ENCODE measurements around the gene TMEM101.
"Not testable (repeated sequence)": the region's sequence is repeated elsewhere in the genome, so short reads cannot be mapped to it uniquely, and the experiment has no call there.

Gene TMEM101

DNA sequence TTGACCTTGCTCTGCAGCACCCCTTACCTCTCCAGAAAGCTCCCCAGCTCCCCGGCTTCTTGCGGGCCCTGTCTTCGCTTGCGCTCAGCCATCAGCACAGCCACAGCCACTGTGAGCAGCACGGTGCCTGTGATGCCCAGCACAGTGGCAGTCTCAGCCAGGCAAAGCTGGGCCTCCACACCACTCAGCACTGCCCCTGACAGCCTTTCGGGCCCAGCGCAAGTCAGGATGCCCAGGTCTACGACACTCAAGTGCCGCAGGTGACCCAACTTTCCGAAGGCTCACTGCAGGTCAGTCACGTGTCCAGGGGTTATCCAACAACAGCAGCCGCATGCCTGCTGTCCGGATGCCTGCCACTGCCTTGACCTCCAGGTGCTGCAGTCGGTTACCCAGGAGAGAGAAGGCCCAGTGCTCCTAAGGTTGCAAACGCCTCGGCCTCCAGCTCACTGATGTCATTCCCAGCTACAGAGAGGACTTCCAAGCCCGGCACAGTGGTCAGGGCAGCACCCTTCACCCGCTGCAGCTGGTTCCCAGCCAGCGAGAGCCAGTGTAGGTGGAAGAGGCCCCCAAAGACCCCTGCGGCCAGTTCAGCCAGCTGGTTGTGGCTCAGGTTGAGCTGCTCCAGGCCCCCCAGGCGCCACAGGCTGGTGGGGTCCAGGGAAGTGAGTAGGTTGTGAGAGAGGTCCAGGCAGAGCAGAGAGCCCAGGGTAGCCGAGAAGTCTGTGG lies 8.9 kb upstream of the TMEM101 start:
- no peak for DNase-seq

DNA sequence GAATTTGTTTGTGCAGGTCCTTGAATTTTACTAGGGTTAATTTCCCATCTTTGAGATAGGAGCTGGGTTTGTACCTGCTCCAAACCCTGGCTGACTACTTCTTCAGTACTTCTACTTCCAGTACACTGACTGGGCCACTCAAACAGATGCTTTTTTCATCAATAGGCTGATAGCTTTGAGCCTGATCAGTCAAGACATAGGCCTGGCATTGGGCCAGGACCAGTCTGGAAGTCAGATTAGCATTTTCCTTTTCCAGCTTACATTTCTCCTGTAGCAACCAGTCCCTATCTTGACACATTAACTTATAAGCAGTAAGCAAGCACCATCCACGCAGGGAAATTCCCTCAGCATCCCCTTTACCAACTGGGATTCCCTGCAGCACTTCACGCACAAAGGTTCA lies 7.5 kb upstream of the TMEM101 start:
- DNase-seq = no peak

DNA sequence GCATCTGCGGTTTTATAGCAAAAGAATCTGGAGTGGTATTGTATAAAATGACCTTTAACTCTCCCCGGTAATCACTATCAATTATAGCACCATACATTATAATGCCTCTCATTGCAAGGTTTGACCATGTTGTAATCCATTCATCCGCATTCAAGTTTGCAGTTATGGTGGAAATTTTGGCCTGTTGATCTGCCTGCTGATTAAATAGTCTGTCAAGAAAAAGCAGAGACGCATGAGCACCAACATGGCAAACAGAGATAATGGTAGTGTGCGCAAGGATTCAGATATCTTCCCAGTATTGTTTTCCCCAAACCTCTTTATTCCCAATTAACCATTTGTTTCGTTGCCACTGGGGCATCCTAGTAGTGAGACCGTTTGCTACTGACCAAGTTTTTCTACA lies 6.5 kb upstream of the TMEM101 start:
- not testable (repeated sequence) for DNase-seq

DNA sequence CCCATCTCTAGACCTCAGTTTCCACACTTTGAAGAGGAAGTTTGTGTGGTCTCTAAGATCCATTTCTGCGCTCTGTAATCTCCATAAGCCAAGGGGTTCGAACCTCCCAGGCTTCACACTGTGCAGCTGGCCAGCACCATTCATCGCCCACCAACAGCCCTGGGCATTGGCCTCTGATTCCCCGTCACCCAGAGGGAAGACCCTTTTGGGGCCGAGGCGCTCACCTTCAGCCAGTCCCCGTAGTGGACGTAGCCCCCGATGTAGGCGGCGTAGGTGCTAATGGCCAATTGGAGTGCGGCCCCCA lies 678 bp downstream of the TMEM101 start:
- no peak for DNase-seq

DNA sequence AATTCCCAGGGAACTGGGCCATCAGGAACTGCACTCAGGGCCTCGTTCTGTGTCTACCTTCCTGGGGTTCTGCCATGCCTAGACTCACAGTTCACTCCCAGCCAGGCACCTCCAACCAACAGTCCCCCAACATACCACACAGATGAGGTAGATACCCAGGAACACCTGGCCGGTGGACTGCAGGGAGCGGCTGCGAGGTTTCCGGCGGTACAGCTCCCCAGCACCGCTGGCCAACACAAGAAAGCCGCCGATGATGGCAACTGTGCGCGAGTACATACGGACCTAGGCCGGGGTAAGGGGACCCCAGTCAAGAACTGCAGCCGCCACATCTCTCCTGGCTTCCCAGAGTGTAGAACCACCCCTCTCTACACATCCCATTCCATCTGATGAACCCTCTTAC lies 1.9 kb downstream of the TMEM101 start:
- DNase-seq = no peak

DNA sequence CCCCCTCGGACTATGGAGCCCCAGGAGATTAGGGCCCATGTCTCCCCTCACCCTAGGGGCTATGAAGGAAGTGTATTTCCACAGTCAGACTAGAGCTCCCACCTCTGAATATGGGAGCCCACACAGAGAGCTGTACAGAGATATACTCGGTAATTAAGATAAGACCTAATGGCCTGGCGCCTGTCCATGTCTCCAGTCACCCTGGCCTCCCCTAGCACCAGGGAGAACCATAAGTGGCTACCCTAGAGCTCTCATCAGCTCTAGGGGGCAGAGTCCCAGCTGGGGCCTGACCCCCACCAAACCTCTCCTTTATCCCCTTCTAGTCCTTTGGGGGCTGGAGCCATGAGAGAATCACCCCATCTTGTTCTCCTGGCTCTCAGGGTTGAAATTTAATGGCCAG lies 2.4 kb downstream of the TMEM101 start:
- no peak for DNase-seq

DNA sequence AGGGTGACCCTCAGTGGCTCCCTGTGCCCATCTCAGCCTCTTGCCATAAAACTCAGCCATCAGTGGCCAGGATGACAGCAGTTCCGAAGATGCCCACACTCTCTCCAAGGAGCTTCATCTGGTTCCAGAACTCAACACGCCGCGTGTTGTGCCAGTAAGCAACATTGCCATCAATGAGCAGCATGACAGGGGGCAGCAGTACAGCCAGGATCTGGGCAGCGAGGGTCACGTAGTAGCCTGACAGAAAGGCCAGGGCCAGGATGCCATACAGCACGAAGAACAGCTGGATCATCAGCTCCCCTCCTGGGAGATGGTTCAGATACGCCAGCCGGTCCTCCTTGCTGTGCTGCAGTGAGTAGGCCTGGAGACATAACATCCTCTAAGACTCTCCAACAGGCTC lies 2.9 kb downstream of the TMEM101 start:
- no peak for DNase-seq

DNA sequence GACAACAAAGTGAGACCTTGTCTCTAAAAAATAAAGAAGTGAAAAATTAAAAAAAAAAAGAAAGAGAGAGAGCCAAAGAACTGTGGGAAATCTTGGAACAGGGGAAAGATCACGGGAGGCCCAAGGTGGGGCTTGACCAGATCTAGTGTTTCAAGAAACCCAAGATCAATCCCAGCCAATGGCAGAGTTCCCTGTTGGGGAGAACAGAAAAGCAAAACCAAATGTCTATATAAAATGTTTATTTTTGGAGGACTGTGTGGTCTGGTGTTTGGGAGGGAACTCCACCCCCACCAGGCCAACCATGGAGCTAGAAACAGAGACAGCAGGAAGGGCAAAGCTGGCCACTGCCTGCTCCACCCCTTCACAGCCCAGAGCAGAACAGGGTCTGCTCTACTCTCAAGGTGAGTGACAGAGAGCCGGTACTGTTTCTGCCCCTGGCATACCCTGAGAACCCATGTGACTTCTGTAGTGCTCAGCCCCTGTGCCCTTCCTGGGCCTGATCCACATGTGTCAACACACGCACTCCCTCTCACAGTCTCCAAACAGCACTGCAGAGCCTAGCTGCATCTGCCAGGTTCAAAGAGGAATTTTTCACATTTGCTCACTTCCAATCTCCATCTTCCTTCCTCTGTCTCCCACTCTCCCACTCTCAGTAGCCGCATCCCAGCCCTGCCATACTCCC lies 3.7 kb downstream of the TMEM101 start:
- DNase-seq = no peak

DNA sequence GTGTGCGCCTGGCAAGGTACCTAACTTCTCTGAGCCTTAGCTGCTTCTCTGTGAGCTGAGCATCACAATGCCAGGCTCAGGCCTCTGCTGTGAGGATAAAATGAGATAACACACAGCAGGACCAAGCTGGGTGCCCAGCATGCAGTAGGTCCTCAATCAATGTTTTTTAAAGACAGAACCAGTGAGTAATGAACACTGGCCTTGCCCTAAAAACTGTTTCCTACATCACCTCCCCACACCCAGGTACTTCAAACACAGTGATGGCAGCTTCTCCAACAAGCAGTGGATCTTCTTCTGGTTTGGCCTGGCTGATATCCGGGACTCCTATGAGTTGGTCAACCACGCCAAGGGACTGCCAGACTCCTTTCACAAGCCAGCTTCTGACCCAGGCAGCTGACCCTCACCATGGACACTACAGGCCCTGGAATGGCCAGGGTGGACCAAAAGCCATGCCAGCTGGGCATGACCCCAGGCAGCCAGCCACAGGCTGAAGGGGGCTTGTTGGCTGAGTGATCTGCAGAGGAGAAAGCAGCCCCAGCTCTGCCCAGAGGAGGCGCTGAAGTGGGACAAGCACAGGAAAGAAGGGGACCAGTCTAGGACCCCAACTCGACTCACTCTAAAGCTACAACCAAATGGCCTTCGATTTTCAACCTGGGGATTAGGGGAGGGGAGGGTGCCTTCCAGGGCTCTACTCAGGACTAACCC lies 6.4 kb downstream of the TMEM101 start:
- DNase-seq = no peak

DNA sequence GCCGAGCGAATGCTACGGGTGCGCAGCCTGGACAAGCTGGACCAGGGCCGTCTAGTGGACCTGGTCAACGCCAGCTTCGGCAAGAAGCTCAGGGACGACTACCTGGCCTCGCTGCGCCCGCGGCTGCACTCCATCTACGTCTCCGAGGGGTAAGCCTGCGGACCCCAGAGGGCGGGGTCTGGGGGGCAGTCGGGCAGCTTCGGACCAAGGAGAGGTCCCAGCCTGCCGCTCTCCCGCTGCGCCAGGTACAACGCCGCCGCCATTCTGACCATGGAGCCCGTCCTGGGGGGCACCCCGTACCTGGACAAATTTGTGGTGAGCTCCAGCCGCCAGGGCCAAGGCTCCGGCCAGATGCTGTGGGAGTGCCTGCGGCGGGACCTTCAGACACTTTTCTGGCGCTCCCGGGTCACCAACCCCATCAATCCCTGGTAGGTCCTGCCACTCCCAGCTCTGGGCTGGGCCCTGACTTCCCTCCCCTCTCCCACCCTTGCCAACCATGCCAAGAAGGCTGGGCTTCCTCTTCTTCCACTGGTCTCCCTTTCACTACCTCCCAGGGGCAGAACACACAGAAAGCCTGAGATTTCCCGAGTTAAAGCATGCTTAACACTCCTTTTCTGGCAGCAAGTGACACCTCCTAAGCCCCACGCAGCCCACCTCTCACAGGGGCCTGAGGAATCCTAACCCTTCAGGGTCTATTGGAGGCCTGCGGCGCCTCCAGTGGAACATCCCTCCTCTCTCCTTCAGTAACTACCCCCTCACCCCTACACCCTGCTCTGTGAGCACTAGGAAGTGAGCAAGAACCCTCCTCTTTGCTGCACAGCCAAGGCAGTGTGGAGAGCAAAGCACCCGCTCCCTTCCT lies 7.2 kb downstream of the TMEM101 start:
- no peak for DNase-seq

DNA sequence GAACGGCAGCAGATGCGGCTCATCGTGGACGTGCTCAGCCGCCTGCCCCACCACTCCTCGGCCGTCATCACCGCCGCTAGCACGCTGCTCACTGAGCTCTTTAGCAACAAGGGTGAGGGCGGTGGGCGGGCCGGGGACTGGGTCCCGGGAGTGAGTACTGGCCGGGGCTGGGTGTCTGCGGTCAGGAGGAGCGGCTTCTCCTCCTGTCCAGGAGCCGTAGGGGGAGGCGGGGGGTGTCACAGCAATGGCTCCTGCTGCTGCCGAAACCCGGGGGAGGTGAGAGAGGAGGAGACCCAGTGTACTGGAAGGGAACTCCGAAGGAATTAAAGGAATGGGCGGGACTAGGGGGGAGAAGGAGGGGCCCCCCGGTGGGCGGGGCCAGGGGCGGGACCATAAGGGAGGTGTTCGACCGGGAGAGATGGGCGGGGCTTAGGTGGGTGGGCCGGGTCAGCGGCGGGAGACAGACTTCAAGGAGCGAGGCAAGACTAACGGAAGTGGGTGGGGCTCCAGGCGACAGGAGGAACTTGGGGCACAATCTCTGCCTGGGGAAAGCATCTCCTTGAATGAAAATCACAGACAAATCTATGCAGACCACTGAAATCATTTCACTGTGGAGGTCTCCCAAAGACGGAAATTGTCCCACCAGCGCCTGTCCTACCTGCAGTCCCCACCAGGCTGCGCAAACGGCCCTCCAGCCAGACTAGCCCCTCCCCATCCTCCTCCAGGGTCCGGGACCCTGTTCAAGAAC lies 8.0 kb downstream of the TMEM101 start:
- peak; percentile 48 for DNase-seq

DNA sequence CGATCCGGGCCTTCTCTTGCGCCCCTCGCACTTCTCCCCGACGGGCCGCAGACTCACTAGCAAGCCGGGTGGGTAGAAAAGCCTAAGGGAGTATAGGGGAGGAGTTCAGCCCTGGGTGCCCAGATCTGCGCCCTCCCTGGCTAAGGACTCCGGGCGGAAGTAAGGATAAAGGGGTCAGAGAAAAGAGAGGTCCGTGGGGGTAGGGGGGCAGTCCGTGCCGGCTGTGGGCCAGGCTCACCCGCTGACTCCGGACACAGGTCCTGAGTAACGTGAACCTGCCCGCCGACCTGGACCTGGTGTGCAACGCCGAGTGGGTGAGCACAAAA lies 8.5 kb downstream of the TMEM101 start:
- DNase-seq = no peak

DNA sequence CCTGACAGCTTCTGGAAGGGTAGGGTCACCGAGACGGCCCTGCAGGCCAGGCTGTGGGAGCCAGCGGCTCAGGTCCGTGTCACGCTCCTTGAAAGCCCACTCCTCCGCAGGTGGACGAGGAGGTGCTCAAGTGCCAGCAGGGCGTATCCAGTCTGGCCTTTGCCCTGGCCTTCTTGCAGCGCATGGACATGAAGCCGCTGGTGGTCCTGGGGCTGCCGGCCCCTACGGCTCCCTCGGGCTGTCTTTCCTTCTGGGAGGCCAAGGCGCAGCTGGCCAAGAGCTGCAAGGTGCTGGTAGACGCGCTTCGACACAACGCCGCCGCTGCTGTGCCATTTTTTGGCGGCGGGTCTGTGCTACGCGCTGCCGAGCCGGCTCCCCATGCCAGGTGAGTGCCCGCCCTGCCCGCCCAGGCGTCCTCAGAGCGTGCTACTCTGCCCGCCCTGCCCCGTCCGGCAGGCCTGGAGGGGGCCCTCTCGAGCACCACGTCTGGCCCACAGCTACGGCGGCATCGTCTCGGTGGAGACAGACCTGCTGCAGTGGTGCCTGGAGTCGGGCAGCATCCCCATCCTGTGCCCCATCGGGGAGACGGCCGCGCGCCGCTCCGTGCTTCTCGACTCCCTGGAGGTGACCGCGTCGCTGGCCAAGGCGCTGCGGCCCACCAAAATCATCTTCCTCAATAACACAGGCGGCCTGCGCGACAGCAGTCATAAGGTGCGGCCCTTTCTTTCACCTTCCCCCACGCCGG lies 9.1 kb downstream of the TMEM101 start:
- DNase-seq = no peak

DNA sequence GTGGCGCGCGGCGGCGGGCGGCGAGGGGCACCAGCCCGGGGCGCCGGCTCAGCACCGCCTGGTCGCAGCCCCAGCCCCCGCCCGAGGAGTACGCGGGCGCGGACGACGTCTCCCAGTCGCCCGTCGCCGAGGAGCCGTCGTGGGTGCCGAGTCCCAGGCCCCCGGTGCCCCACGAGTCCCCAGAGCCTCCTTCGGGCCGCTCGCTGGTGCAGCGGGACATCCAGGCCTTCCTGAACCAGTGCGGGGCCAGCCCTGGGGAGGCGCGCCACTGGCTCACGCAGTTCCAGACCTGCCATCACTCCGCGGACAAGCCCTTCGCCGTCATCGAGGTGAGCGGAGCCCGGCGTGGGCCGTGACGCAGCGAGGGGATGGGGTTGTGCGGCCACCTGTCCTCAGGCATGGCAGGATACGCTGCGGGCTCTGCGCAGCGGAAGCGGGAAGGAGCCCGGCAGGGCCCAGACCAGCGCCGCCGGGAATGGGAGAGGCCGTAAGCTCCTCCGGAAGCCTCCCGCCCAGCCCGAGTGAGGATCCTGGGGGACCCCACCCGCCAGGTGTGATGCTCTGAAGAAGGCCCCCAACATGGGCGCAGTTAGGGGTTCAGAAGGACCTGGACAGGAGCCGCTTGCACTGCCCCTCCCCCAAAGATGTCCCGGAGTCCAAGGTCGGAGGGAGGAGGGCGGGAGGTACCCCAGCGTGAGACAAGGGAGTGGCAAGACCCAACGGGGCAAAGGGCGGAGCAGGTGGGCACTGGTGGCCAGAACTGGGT lies 9.8 kb downstream of the TMEM101 start:
- no peak for DNase-seq

DNA sequence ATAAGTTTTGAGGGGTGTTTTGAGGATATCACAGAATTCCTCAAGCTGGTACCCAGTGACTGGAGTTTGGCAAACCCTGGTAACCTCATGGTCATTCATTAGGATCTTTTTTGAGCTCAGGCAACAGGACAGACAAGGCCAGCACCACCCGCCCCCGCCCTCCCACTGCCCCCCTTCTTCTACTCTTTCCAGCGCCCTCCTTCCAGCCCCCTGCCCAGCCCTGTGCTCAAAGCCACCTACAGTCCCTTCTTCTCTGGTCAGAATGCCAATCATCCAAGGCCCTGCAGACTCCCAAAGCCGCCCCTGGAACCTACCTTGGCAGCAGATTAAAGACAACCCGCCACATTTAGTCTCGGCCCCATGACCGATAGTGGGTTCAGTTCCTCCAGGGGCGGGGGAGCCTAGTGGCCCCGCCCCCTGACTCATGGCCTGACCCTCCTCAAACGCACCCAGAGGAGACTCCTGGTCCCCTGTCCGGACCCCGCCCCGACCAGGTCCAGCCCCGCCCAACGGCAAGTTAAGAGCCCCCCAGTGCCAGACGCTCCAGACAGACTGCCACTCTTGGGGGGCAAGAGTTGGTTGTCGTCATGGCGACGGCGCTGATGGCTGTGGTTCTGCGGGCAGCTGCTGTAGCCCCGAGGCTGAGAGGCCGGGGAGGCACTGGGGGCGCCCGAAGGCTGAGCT lies 10.5 kb downstream of the TMEM101 start, which contains the start of gene NAGS:
Gene NAGS, plus strand, starts transcription at position 546 of the 684 bp plus-strand sequence. Its CDS starts 42 bp downstream, at position 588.
- DNase-seq = no peak

DNA sequence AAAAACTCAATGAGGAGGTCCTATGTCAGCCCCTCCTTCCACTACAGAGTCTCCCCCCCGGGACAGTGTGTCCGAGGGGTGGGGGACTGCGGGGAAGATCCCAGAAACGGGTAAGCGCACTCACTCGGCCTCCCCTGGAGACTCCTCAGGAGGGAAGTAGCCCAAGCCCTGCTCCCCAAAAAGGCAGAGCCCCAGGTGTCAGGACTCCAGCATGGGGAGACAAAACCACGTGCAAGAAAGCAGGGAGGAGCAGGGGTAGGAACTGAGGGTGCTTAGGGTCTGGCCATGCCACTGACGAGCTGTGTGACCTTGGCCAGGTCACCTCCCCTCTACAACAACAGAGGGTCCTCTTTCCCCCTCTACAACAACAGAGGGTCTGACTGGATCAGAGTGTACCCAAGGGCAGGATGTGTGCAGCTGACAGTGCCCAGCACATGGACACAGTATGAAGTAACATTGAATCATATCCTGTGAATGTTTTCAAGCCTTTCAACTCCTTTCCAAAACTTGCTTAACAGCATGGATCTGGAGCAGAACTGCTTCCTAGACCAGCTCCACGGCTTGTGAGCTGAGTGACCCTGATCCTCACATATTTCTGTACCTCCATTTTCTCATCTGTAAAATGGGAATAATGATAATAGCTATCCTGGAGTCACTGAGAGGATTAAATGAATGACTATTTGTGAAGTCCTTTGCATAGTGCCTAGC lies 12.5 kb downstream of the TMEM101 start:
- no peak for DNase-seq

DNA sequence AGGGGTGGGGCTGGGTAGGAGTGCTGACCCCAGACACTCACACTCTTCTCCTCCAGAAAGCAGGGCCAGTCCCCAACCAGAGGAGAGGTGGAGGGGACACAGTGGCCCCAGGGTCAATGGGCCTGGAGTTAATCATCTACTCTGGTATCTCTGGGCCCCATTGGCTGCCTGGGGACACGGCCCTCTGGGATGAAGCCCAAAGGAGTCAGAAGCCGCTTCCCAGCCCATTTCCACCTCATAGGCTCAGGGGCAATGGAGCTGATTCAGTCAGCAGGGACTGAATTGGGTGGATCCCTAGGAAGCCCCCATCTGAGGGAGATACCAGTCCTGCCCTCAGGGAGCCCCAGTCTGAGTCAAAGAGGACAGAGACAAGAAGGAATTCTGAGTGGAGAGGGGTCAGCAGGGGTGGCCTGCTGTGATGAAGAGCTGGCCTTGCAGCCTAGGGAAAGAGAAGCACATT lies 13.3 kb downstream of the TMEM101 start:
- DNase-seq = no peak

DNA sequence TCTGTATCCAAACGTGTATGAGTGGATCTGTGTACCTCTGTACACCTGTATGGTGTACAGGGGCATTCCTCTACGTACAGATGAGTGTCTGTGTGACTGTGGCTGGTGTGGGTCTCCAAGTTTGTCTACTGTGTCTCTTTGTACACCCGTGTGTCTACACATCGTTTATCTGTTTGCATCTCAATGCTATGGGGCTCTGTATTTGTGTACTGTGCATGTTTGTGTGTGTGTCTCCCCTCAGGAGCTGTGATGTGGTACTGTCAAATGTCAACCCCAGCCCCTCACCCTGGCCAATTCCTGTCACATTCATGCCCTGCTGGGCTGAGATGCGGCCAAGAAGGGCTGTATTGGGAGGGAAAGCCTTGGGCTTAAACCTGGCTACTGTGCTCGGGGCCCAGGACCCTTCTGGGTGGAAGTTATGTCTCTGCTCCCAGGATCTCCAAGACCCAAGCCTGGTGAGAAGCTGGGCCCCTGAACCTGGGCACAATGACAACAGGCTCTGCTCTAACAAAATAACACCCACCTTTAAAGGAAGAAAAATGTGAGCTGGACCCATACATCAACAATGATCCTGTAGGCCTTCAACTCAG lies 13.8 kb downstream of the TMEM101 start:
- no peak for DNase-seq

DNA sequence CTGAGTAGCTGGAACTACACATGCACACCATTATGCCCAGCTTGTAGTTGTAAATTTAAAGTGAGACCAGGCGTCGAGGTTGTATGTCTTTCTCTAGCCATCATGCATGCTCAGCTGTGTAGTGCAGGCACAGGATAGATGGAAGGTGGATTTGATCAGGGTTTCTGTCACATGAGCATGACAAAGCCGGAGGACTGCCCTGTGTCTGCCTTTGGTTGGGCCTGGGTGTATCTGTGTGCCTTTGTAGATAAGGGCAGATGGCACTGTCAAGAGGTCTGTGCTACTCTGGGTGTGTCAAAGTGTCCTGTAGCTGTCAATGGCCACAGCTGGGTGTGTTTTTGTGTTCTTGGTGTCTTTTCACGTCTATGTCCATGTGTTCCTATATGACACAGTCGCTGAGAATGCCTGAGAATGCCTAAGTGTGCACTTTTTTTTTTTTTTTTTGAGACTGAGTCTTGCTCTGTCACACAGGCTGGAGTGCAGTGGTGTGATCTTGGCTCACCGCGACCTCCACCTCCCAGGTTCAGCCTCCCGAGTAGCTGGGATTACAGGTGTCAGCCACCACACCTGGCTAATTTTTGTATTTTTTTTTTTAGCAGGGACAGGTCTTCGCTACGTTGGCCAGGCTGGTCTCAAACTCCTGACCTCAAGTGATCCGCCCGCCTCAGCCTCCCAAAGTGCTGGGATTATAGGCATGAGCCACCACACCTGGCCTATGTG lies 14.5 kb downstream of the TMEM101 start:
- DNase-seq = no peak

Data from NCI-H1417 treated with DMSO at 0.1 percent for 48 hours (cell line).